ENCODE data around the gene ELL. TPM values are rescaled to one million over a fixed set of nuclear protein-coding genes. Genes with fewer than 3 reads are reported as not detected.

Gene ELL
- 15.1 and 19.9 TPM in 2 replicates for total RNA-seq

DNA sequence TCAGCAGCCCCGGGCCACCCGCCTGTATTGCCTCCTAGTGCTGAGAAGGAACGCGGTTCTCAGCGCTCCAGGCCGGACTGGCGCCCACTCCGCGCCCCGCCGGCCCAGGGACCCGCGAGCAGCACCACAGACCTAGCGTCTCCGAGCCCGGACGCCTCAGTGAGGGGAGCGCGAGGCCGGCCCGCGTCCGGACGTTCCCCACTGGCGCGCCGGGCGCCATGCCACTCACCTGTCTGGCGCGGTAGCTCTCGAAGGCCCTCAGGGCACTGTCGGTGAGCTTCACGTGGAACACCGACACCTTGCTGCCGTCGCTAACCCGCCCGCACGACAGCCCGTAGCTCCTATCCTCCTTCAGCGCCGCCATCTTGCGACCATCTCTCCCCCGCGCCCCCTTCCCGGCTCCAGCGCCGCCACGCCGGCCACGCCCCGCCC lies at the start of gene ELL:
Gene ELL (minus strand): TSS at position 379 of the 432 bp plus-strand sequence. CDS start 15 bp downstream, at position 364.
- peak within 1 kb of the TSS; percentile 76 for H3K4me3 ChIP-seq (ENCODE audit: low read depth, low read length)
- DNase-seq (ENCODE audit: low read depth), result no peak
- TF ChIP-seq CTCF (IDR thresholded peaks at IDR 0.05; ENCODE audit: insufficient read depth, low read depth, low read length), result no peak

DNA sequence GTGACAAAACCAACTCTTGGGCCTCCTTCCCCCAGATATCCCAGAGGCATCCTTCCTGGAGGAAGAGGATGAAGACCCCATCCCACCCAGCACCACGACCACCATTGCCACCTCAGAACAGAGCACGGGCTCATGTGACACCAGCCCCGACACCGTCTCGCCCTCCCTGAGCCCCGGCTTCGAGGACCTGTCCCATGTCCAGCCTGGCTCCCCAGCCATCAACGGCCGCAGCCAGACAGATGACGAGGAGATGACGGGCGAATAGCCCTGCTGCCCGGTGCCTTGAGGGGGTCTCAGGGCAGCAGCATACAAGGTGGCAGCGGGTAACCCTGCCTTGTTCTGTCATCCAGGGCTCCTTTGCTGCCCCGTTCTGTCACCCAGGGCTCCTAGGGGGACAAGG lies 46.5 kb upstream of the ELL start:
- no peak for DNase-seq (ENCODE audit: low read depth)
- no peak overlapping the region for H3K4me3 ChIP-seq (ENCODE audit: low read depth, low read length)
- no peak for TF ChIP-seq CTCF (IDR thresholded peaks at IDR 0.05; ENCODE audit: insufficient read depth, low read depth, low read length)

- no peak for TF ChIP-seq CTCF (IDR thresholded peaks at IDR 0.05; ENCODE audit: insufficient read depth, low read depth, low read length)
- no peak for DNase-seq (ENCODE audit: low read depth)
- H3K4me3 ChIP-seq (ENCODE audit: low read depth, low read length), result no peak overlapping the region
Measured at GRCh38 chr19:18566953-18567352, 45.1 kb upstream of the ELL start.

GRCh38 chr19:18562086-18562485 lies 40.2 kb upstream of the ELL start:
- peak; percentile 77 for DNase-seq (ENCODE audit: low read depth)
- H3K4me3 ChIP-seq (ENCODE audit: low read depth, low read length), result no peak overlapping the region
- TF ChIP-seq CTCF (IDR thresholded peaks at IDR 0.05; ENCODE audit: insufficient read depth, low read depth, low read length), result no peak

DNA sequence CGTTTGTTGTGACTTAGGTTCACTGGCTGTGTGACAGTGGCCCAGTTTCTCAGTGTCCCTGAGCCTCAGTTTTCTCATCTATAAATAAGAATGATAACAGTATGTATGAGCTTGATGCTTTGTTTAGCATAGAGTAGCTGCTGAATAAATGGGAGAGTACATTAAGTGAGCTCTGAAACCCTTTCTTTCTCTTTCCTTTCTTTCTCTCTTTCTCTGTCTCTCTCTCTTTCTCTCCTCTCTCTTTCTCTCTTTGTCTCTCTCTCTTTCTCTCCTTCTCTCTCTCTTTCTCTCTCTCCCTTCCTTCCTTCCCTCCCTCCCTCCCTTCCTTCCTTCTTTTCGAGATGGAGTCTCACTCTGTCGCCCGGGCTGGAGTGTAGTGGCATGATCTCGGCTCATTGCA lies 37.8 kb upstream of the ELL start:
- no peak for DNase-seq (ENCODE audit: low read depth)
- no peak overlapping the region for H3K4me3 ChIP-seq (ENCODE audit: low read depth, low read length)
- TF ChIP-seq CTCF (IDR thresholded peaks at IDR 0.05; ENCODE audit: insufficient read depth, low read depth, low read length), result no peak

GRCh38 chr19:18558604-18559003 lies 36.7 kb upstream of the ELL start:
- TF ChIP-seq CTCF (IDR thresholded peaks at IDR 0.05; ENCODE audit: insufficient read depth, low read depth, low read length), result no peak
- peak overlapping the region; percentile 90 for H3K4me3 ChIP-seq (ENCODE audit: low read depth, low read length)
- peak; percentile 15 for DNase-seq (ENCODE audit: low read depth)

DNA sequence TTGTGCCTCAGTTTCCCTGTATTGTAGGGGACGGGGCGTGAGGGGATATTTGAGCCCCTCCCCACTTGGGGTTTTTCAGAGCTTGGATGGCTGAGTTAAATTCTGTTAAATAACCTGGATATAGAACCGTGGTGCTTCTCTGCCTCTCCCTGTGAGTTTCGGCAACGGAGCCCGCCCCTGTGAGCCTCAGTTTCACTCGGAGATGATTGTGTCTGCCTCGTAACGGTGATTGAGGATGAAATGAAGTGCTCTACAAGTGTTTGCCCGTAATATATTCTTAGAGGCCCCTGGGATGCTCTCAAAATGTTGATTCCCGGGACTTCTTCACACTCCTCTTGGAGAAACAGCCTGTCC lies 36.3 kb upstream of the ELL start:
- H3K4me3 ChIP-seq (ENCODE audit: low read depth, low read length), result peak overlapping the region; percentile 90
- DNase-seq (ENCODE audit: low read depth), result no peak
- TF ChIP-seq CTCF (IDR thresholded peaks at IDR 0.05; ENCODE audit: insufficient read depth, low read depth, low read length), result no peak

Measured in fibroblast of villous mesenchyme (primary cell).